Ovary (tissue), 9 donors: ENCODE results near the gene ZNF341. TPM values are rescaled to one million over a fixed set of nuclear protein-coding genes. Genes with fewer than 3 reads are reported as not detected.

Experiments
- DNase-seq, 5 donors: peaks; one replicate each; pipeline ENCODE4 v3.0.0-alpha.2; 2019 to 2020
- H3K27ac ChIP-seq, 2 donors: fragments of 200-600 bp; one replicate each; pipeline versions ENCODE4 v1.5.1 to v1.8.0; 2019 to 2022
- H3K27me3 ChIP-seq: fragments of 200-600 bp; one replicate; pipeline ENCODE4 v1.8.0; 2022
- H3K36me3 ChIP-seq: fragments of 200-600 bp; sonication (generic); one replicate; pipeline ENCODE4 v1.5.1; 2019
- H3K4me1 ChIP-seq: one replicate; pipeline ENCODE4 v1.8.1; 2013; ENCODE audit warnings: mild to moderate bottlenecking, moderate library complexity; ENCODE audit not compliant: insufficient read depth
- H3K4me3 ChIP-seq: fragments of 200-600 bp; sonication (generic); one replicate; pipeline ENCODE4 v1.5.1; 2017
- H3K9me3 ChIP-seq, 2 donors: fragments of 200-600 bp in 1 of 2; sonication (generic) in 1 of 2; one replicate each; pipeline versions ENCODE4 v1.5.1 to v1.8.1; 2013 to 2019; ENCODE audit warnings: mild to moderate bottlenecking in 1 of 2, moderate library complexity in 1 of 2
- EP300 ChIP-seq: sonication (generic); formaldehyde crosslinking; IDR thresholded peaks from one replicate; pipeline ENCODE4 v1.6.1; 2017; ENCODE audit warnings: antibody characterized with exemption
- POLR2A ChIP-seq: fragments of 450-650 bp; IDR thresholded peaks from one replicate; pipeline ENCODE4 v1.6.1; 2017; ENCODE audit warnings: antibody characterized with exemption, mild to moderate bottlenecking, moderate library complexity
- WGBS, 3 donors: extraction: QIAGEN DNeasy Blood & Tissue Kit in 1 of 3; methylation state at CpG; one replicate each; pipeline versions ENCODE4 v1.1.5 to v1.1.7; 2013 to 2017; 5-methylcytosine and 5-hydroxymethylcytosine counted together
- intact Hi-C, 4 donors: fragments of 100-400 bp; cut with DNase I; formaldehyde crosslinking; loops; one replicate each; pipeline versions ENCODE4 v1.11.0 to v1.15.1; 2022 to 2023
- polyA plus RNA-seq, 2 donors: library from polyadenylated mRNA; stranded (reverse); fragments of 200-250 nt in 1 of 2; fragments of 350-450 nt in 1 of 2; fragmentation: Illumina TruSeq in 1 of 2; extraction: RNeasy Lipid Tissue Mini Kit (QIAGEN cat#74804) in 1 of 2; gene quantifications; one replicate each; pipeline ENCODE4 v1.2.3, GENCODE V29; 2013 to 2014
- total RNA-seq, 7 donors: library from RNA; depleted of rRNA in 2 of 7; stranded (reverse); fragments of >200 nt in 2 of 7; fragmentation: NEBNext Ultra II Directional in 3 of 7; extraction: Animal tissue kit (Norgen Biotek cat#: 25700) in 3 of 7; gene quantifications; one replicate each; pipeline versions ENCODE4 v1.1.0 to v1.2.4, GENCODE V29; 2016 to 2023
- TF ChIP-seq, protein P1 (sequence below), 3 donors: fragments of 450-650 bp in 2 of 3; fragments of 200-600 bp in 1 of 3; IDR thresholded peaks; one replicate each; pipeline versions ENCODE4 v1.5.1 to v1.8.0; 2016 to 2022; ENCODE audit warnings: antibody characterized with exemption in 3 of 3, mild to moderate bottlenecking in 1 of 3
- donor health status: DM: no; HTN: no; CAD: no; lungs with moderate emphysema.
- donor health status: DM: no; HTN: no; CAD: no.
- donor health status: Bipolar disorder and iron deficiency.
- donor health status: DM: yes; HTN: yes; CAD: no.
- donor health status: DM: no; HTN: no; CAD: no.
- donor health status: DM: yes; HTN: yes; CAD: no.

ZNF341 gene
- total and polyA plus RNA-seq, 9 donors = 1.2 to 3.8 (median 1.6) TPM

- H3K9me3 ChIP-seq = no peaks in the 10 kb centered on the region
- intact Hi-C loops = no loop called here
- H3K27me3 ChIP-seq = no peaks in the 10 kb centered on the region
- no peaks in the 10 kb centered on the region for H3K4me1 ChIP-seq
- H3K27ac ChIP-seq = no peak overlapping the region
- H3K36me3 ChIP-seq = no peaks in the 10 kb centered on the region
- TF ChIP-seq POLR2A = no peak
- TF ChIP-seq, protein P1, sequence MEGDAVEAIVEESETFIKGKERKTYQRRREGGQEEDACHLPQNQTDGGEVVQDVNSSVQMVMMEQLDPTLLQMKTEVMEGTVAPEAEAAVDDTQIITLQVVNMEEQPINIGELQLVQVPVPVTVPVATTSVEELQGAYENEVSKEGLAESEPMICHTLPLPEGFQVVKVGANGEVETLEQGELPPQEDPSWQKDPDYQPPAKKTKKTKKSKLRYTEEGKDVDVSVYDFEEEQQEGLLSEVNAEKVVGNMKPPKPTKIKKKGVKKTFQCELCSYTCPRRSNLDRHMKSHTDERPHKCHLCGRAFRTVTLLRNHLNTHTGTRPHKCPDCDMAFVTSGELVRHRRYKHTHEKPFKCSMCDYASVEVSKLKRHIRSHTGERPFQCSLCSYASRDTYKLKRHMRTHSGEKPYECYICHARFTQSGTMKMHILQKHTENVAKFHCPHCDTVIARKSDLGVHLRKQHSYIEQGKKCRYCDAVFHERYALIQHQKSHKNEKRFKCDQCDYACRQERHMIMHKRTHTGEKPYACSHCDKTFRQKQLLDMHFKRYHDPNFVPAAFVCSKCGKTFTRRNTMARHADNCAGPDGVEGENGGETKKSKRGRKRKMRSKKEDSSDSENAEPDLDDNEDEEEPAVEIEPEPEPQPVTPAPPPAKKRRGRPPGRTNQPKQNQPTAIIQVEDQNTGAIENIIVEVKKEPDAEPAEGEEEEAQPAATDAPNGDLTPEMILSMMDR (IDR thresholded peaks at IDR 0.05) = no peak
- no peak for TF ChIP-seq EP300
- H3K4me3 ChIP-seq = no peak overlapping the region
- 73 to 76% (median 74%) methylated on average over 2 of the region's 2 CpGs for WGBS, 3 donors
- no peak for DNase-seq
Measured at GRCh38 chr20:33765099-33765498, 33.3 kb downstream of the ZNF341 start.

GRCh38 chr20:33765592-33765991 is 33.8 kb downstream of the ZNF341 start:
- no peaks in the 10 kb centered on the region for H3K9me3 ChIP-seq
- no peak overlapping the region for H3K4me3 ChIP-seq
- intact Hi-C loops = no loop called here
- no peaks in the 10 kb centered on the region for H3K27me3 ChIP-seq
- no peak overlapping the region for H3K27ac ChIP-seq
- DNase-seq = no peak
- no peaks in the 10 kb centered on the region for H3K36me3 ChIP-seq
- H3K4me1 ChIP-seq = no peaks in the 10 kb centered on the region
- 92 to 96% (median 94%) methylated on average over 5 of the region's 5 CpGs for WGBS, 3 donors
- TF ChIP-seq, protein P1 (IDR thresholded peaks at IDR 0.05) = no peak
- TF ChIP-seq EP300 (no peak), POLR2A (no peak)

- no peak for DNase-seq
- Histone ChIP-seq H3K9me3 (no peaks in the 10 kb centered on the region), H3K36me3 (no peaks in the 10 kb centered on the region), H3K4me3 (no peak overlapping the region), H3K4me1 (no peaks in the 10 kb centered on the region), H3K27ac (no peak overlapping the region), H3K27me3 (no peaks in the 10 kb centered on the region)
- TF ChIP-seq POLR2A = no peak
- no peak for TF ChIP-seq EP300
- TF ChIP-seq, protein P1 (IDR thresholded peaks at IDR 0.05) = no peak
- WGBS, 3 donors = 90 to 97% (median 91%) methylated on average over 9 of the region's 9 CpGs
- intact Hi-C loops = loop anchor here in 1 of 4 donors (1.0 kb wide), 1 partner anchor 9 kb away; no protein-coding TSS in a partner anchor
Measured at GRCh38 chr20:33766686-33767085, 34.9 kb downstream of the ZNF341 start.

GRCh38 chr20:33767777-33768138 is 36.0 kb downstream of the ZNF341 start:
- Histone ChIP-seq H3K27ac (no peak overlapping the region), H3K4me1 (no peaks in the 10 kb centered on the region), H3K36me3 (no peaks in the 10 kb centered on the region), H3K27me3 (no peaks in the 10 kb centered on the region), H3K4me3 (no peak overlapping the region), H3K9me3 (no peaks in the 10 kb centered on the region)
- WGBS, 3 donors = 93 to 97% (median 93%) methylated on average over 2 of the region's 2 CpGs
- TF ChIP-seq EP300 = no peak
- TF ChIP-seq, protein P1 (IDR thresholded peaks at IDR 0.05) = no peak
- TF ChIP-seq POLR2A = no peak
- no peak for DNase-seq
- intact Hi-C loops = no loop called here
